GM21447 (cell line): ENCODE data around the gene VPS13C.

Experiments used
- ATAC-seq: cut with Tn5 transposase; IDR thresholded peaks from one replicate; pipeline ENCODE4 v1.9.1; 2021; ENCODE audit not compliant: unreplicated experiment

The VPS13C gene, protein sequence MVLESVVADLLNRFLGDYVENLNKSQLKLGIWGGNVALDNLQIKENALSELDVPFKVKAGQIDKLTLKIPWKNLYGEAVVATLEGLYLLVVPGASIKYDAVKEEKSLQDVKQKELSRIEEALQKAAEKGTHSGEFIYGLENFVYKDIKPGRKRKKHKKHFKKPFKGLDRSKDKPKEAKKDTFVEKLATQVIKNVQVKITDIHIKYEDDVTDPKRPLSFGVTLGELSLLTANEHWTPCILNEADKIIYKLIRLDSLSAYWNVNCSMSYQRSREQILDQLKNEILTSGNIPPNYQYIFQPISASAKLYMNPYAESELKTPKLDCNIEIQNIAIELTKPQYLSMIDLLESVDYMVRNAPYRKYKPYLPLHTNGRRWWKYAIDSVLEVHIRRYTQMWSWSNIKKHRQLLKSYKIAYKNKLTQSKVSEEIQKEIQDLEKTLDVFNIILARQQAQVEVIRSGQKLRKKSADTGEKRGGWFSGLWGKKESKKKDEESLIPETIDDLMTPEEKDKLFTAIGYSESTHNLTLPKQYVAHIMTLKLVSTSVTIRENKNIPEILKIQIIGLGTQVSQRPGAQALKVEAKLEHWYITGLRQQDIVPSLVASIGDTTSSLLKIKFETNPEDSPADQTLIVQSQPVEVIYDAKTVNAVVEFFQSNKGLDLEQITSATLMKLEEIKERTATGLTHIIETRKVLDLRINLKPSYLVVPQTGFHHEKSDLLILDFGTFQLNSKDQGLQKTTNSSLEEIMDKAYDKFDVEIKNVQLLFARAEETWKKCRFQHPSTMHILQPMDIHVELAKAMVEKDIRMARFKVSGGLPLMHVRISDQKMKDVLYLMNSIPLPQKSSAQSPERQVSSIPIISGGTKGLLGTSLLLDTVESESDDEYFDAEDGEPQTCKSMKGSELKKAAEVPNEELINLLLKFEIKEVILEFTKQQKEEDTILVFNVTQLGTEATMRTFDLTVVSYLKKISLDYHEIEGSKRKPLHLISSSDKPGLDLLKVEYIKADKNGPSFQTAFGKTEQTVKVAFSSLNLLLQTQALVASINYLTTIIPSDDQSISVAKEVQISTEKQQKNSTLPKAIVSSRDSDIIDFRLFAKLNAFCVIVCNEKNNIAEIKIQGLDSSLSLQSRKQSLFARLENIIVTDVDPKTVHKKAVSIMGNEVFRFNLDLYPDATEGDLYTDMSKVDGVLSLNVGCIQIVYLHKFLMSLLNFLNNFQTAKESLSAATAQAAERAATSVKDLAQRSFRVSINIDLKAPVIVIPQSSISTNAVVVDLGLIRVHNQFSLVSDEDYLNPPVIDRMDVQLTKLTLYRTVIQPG (N-terminal part only)

GRCh38 chr15:62060113-62060895, at the start of gene VPS13C:
Gene VPS13C, minus strand, starts transcription at chr15:62060447. Its CDS starts 73 bp downstream, at chr15:62060374.
- peak; percentile 83 for ATAC-seq

- ATAC-seq: no peak
Observed at GRCh38 chr15:62109437-62109836, 49.2 kb upstream of the VPS13C start.

DNA sequence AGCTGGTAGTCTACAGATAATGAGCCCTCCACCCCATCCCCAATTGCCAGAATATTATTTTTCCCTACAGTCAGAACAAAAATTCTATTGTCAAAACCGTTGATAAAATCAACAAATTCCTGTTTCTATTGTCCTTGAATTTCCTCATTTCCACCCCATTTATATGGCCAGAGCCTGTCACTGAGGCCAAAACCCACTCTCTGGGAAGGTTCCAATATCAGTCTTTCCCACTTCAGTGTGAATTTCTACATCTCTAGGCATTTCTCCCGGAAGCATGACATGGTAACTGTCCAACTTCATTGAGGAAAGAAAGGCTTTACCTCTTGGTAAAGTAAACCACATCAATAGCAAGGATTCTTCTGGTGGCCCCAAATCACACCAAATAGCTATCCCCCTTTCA, 48.2 kb upstream of the VPS13C start:
- ATAC-seq: no peak

DNA sequence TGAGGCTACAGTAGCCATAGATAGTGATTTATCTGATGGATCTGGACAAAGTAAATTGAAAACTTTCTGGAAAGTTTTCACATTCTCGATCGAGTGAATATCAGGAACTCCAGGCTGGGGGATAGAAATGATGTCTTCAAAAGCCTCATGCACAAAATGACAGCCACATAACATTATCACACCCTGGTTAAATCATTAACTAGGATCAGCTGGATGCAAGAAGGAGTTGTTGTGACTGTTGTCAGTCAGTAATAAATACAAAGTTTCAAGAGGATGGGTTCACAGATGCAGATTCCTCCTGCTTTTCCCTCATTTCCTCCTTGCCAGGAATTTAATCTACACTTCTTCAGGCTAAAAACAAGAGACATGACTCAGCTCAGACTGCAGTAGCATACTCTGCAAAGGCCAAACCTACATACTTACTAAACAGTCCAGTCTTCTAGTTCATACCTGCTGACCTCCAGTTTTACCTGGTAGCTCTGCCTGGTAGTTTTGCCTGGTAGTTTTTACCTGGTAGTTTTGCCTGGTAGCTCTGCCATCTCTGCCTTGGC, 47.4 kb upstream of the VPS13C start:
- ATAC-seq: no peak

GRCh38 chr15:62106096-62106495, 45.8 kb upstream of the VPS13C start:
- no peak for ATAC-seq

DNA sequence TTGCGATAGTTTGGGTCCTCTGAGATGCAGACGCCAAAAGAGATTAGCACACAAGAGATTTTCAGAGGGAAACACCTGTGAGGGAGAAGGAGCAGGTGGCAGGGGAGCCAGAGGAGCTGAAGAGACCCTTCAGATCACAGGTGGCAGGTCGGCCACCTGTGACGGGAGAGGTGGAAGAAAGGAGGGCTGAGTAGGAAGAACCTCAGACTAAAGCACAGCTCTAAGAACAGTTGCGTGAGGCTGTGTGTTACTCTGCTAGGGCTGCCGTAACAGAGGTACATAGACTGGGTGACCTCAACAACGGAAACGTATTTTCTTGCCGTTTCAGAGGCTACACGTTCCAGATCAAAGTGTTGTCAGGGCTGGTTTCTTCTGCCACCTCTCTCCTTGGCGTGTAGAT, 45.0 kb upstream of the VPS13C start:
- ATAC-seq: no peak

DNA sequence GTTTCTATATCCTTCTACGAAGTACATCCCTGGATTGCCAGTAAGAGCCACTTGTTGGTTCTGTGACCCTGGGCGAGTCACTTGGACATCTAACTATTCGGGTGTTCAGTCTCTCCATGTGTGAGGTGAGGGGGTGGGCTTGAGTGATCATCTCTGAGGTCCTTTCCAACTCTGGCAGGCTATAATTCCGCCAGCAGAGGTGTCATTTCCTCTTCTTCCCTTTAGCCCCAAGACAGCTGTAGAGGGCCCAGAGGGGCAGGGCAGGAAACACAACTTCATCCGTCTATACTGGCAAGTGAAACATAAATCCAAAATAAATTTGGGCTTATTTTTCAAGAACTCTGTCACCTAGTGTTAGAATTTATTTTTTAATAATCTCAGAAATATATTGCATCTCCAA, 44.6 kb upstream of the VPS13C start:
- ATAC-seq: no peak

- no peak for ATAC-seq
Observed at GRCh38 chr15:62104401-62104800, 44.2 kb upstream of the VPS13C start.

DNA sequence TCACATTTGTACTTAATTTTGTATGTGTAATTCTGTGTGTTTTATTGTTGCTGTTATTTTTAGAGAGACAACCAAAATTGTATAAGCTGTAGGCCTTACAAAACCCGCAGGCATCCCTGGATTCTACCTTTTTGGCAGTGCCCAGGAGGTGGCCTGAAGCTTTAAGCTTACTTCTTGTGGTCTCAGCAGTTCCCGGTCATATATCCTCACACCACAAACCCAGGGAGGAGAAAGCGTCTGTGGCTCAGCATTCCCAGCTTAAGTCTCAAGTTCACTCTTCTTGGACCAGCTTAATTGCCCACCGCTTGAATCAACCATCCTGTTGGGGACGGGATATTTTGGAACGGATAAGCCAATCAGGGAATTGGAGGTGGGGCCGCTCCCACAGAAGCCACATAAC, 43.2 kb upstream of the VPS13C start:
- no peak for ATAC-seq

DNA sequence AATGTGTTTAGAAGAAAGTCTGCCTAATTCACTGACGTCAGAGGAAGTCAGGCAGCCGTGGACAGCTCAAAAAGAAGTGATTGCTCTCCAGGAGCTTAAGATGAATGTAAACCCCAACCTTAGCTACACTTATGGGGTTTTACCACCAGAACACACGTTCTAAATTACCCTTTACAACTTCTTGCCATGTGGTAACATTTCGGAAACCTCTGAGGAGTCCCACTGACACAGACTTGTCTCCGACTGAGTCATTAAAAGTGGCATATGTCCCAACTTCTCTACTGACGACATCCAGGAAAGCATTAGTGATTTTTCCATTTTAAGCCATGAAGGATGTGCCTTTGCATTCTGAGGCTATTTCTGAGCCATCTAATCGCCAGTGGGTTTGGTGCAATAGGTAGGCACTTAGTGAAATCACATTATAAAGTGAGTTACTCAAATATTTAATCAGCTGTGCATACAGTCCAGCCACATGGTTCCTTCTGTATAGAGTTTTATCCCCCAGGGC, 38.9 kb upstream of the VPS13C start:
- no peak for ATAC-seq

DNA sequence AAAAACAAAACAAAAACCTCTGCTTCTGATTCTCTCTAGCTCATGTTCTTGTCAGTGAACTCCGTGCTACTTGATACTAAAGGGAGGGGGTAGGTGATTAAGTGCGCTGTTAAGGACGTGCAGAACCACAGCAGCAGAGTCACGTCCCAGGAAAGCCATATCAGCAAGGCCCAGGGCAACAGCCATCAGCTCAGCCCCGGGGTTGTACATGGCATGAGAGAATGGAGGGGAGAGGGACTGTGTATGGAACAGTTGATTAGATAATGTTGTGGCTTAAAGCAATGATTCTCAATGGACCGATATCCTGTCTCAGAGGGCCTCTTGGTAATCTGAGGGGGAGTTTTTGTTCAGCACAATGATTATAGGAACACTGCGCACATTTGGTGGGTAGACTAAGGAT, 34.1 kb upstream of the VPS13C start:
- no peak for ATAC-seq

DNA sequence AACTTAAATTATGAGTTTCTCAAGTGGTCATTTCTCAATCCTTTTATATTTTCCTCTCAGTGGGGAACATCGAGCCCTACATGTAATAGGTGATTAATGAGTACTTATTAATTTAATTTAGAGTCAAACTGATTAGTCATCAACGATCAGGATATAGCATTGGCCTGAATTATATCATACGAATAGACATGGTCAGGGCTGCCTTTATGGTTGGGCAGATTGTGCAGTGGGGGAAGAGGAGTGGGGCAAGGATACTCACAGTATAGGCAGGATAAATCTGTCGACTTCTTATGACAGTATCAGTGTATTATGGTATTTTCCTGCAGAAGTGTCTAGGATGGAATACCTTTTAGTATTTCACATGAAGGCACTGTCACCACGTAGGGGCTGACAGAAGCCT, 33.6 kb upstream of the VPS13C start:
- no peak for ATAC-seq

DNA sequence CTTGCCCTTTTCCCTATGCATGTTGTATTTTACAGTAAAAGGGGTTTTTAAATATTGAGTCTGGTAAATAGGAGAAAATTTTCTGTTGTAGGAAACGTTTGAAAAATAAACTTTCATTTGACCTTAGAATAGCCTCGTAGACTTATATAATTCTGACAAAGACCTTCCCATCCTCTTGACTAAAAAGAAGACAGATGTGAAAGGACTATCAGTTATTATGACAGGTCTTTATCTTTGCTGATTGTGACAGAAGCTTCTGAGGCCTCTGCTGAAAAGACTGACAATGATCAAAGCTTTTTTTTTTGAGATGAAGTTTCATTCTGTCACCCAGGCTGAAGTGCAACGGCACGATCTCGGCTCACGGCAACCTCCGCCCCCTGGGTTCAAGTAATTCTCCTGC, 30.7 kb upstream of the VPS13C start:
- no peak for ATAC-seq

DNA sequence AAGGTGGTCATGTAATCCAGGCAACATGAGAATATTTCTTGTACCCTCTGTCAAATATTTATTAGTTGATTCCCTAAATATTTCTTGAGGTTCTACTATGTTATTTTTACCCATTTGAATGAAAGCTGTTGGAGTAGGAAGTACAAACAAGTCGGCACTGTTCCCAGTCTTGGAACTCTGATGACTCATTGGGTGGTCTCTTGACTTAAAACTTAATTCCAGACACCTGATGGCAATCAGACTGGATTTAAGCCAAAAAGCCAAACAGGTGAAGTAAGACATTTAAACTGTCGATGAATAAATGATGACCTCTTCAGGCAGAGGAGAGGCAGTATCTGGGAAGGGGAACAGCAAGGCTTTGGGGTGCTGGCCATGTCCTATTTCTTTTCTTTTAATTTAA, 29.4 kb upstream of the VPS13C start:
- no peak for ATAC-seq

GRCh38 chr15:62088353-62088693, 28.1 kb upstream of the VPS13C start:
- ATAC-seq: no peak

- ATAC-seq: no peak
Observed at GRCh38 chr15:62087671-62088352, 27.6 kb upstream of the VPS13C start.

DNA sequence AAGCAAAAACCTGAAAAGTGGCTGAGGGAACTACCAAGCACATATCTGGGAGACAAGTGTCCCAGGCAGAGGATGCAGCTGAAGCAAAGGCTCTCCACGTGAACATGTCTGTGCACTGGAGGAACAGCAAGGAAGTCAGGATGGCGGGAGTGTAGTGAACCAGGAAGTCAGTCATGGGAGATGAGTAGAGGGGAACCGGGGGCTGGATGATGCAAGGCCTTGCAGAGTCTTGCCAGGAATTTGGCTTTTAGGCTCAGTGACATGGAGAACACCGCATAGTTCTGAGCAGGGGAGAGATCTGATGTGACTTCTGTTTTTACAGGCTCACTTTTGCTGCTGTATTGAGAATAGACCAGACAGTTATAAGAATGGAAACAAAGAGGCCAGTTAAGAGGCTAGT, 25.5 kb upstream of the VPS13C start:
- ATAC-seq: no peak

DNA sequence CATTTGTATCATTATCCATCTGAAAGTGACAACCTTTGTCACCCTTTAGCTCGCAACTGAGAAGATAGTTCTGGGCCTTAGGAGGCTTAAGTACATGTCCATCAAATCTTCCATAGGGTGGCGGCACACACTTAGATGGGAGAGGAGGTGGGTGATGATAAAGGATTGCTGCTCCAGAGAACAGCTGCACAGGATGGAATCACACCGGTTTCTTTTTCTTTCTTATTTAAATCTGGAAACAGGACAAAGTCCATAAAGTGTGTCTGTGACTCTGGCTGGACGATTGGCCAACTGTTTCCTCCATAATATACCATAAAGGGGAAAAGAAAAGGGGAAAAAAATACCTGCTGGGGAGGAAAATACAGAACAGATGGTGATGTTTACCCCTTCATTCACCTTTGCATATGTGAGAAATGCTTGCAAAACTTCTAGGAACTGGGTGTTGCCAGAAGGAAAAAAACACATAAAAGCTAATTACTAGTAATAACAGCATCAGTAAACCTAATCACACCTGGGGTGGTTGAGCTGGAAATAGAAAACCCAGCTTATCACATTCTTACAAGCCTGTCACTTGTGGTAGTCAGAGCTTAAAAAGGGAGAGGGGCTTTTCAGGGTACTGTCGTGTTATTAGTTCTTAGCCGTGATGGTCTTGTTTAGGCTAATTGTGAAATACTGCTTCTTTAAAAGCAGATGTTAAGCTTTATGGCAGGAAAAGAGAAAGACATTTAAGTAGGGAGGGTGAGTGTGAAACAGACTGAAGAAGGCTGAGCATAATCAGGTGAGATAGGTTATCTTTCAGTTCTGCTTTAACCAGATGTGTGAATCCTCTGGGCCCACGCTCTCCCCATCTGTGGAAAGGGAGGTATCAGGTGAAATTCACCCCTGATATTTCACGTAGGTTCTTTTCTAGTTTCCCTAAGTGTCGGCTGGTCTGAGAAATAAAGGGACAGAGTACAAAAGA, 23.2 kb upstream of the VPS13C start:
- ATAC-seq: no peak
